Measurements from ENCODE around the gene ZNF79. TPM values are rescaled to one million over a fixed set of nuclear protein-coding genes. Genes with fewer than 3 reads are reported as not detected.

ZNF79 gene
- total and polyA plus RNA-seq, 7 donors, result 2.7 to 10.7 (median 6.0) TPM

GRCh38 chr9:127411122-127411521 lies 13.1 kb upstream of the ZNF79 start:
- H3K27ac ChIP-seq, result no peak overlapping the region
- no peak for DNase-seq

DNA sequence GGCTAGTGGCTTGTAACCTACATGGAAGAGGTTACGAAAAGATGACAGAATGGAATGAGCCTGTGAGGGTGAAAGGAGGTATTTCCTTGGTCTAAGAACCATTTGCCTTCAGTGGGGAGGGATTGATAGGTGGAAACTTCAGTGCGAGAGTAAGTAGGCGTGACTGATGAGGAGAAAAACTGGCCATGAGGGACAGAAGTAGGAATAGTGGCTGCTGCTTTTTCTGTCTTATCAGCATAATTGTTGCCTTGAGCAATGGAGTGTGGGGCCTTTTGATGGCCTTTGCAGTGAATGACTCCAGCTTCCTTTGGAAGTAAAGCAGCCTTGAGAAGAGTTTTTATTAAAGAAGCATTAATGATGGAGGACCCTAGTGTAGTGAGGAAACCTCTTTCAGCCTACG lies 9.0 kb upstream of the ZNF79 start:
- Histone ChIP-seq H3K4me1 (peaks cover 5% of the 10 kb centered on the region), H3K9me3 (no peaks in the 10 kb centered on the region), H3K36me3 (ENCODE audit: insufficient read depth in 1 of 2, low read depth in 1 of 2) (no peaks in the 10 kb centered on the region), H3K27ac (no peak overlapping the region), H3K4me3 (no peak overlapping the region), H3K27me3 (ENCODE audit: insufficient read depth in 3 of 3, low read length in 2 of 3) (no peaks in the 10 kb centered on the region)
- DNase-seq, result no peak
- WGBS, 3 donors, result 80 to 88% (median 86%) methylated on average over 4 of the region's 4 CpGs
- ATAC-seq, result no peak
- intact Hi-C loops (cut with DNase I), result no loop called here
- TF ChIP-seq CTCF (IDR thresholded peaks at IDR 0.05), result no peak

More at GRCh38 chr9:127411122-127411521, 13.1 kb upstream of the ZNF79 start:
- H3K27me3 ChIP-seq (ENCODE audit: insufficient read depth in 3 of 3, low read length in 2 of 3), result no peaks in the 10 kb centered on the region
- intact Hi-C loops (cut with DNase I), result no loop called here
- no peaks in the 10 kb centered on the region for H3K4me1 ChIP-seq
- TF ChIP-seq CTCF (IDR thresholded peaks at IDR 0.05), result no peak
- peaks cover 0 to 18% of the 10 kb centered on the region in 2 donors for H3K36me3 ChIP-seq (ENCODE audit: insufficient read depth in 1 of 2, low read depth in 1 of 2)
- WGBS, 3 donors, result 86 to 93% (median 92%) methylated on average over 4 of the region's 4 CpGs
- no peaks in the 10 kb centered on the region for H3K9me3 ChIP-seq
- H3K4me3 ChIP-seq, result no peak overlapping the region
- ATAC-seq, result no peak

DNA sequence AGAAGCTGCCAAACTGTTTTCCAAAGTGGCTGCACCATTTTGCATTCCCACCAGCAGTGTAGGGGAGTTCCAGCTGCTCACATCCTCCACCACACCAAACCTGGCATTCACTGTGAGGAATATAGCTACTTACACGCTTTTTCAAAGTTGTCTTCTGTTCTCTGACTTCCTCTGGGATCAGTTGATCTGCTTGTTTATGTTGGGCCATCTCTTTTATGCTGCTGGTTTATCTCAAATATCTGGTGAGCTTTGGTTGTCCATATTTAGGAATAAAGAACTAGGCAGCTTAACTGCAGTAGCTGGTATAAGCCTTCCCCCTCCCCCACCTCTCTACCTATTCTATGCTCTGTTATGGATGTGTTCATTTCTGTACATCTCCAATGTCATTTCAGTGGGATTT lies 8.5 kb upstream of the ZNF79 start:
- no peaks in the 10 kb centered on the region for H3K36me3 ChIP-seq (ENCODE audit: insufficient read depth in 1 of 2, low read depth in 1 of 2)
- intact Hi-C loops (cut with DNase I), result no loop called here
- no peaks in the 10 kb centered on the region for H3K9me3 ChIP-seq
- H3K27ac ChIP-seq, result no peak overlapping the region
- no peak for DNase-seq
- no peaks in the 10 kb centered on the region for H3K27me3 ChIP-seq (ENCODE audit: insufficient read depth in 3 of 3, low read length in 2 of 3)
- H3K4me1 ChIP-seq, result peaks cover 5% of the 10 kb centered on the region
- ATAC-seq, result no peak
- H3K4me3 ChIP-seq, result no peak overlapping the region
- TF ChIP-seq CTCF (IDR thresholded peaks at IDR 0.05), result no peak
- 75 to 90% (median 80%) methylated on average over 1 of the region's 1 CpG for WGBS, 3 donors

DNA sequence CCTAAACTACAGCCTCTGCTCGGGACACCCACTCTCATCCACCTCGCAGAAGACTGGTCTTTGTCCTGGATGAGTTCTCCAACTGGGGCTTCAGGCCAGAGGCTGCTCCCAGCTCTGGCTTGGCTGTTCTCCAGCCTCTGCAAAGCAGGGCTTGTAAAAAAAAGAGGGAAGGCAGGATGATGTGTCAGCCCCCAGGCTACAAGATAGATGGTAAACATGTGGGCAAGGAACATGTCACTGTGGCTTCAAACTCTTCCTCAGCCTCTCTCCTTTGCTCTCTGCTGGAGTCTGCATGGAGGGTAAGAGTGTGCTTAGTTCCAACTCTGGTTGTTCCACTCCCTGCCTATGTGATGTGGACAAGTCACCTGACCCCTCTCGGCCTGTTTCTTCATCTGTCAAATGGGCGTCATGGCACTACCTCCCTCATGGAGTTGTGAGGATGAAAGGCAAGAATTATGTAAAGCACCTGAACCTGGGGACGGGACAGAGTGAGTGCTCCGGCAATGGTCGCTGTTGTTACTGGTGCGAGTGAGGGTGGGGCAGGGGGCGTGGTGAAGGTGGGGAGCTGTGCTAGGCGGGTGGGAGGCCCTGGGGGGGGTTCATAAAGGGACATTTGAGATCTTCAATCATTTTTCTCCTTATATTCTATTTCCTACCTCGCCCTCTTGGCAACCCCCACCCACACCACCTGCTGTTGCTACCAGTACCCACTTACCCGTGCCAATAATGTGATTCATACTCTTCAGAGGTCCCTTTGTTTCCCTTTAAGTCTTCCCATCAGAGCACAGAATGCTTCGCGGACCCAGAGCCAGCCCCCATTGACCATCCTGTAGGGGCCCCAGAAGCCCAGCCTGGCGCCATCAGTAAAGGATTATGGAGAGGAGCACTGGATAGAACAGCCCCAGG lies 6.8 kb upstream of the ZNF79 start:
- DNase-seq (no peak), ATAC-seq (peak; percentile 19 to 37 (median 33))
- H3K27me3 ChIP-seq (ENCODE audit: insufficient read depth in 3 of 3, low read length in 2 of 3), result no peaks in the 10 kb centered on the region
- H3K27ac ChIP-seq, result no peak overlapping the region
- peaks cover 11% of the 10 kb centered on the region for H3K4me1 ChIP-seq
- no peaks in the 10 kb centered on the region for H3K9me3 ChIP-seq
- no peaks in the 10 kb centered on the region for H3K36me3 ChIP-seq (ENCODE audit: insufficient read depth in 1 of 2, low read depth in 1 of 2)
- intact Hi-C loops (cut with DNase I), result no loop called here
- 42 to 58% (median 56%) methylated on average over 15 of the region's 15 CpGs for WGBS, 3 donors
- no peak overlapping the region for H3K4me3 ChIP-seq
- no peak for TF ChIP-seq CTCF (IDR thresholded peaks at IDR 0.05)

Measured in psoas muscle (tissue), 8 donors.